Measurements from ENCODE around the gene LRRC25. TPM values are rescaled to one million over a fixed set of nuclear protein-coding genes. Genes with fewer than 3 reads are reported as not detected.

Gene LRRC25
- total RNA-seq, 3 donors from 2014 or later (not counting 1 experiment from before 2014, with no cell fraction given) = 3.9 to 28.2 (median 12.0) TPM

DNA sequence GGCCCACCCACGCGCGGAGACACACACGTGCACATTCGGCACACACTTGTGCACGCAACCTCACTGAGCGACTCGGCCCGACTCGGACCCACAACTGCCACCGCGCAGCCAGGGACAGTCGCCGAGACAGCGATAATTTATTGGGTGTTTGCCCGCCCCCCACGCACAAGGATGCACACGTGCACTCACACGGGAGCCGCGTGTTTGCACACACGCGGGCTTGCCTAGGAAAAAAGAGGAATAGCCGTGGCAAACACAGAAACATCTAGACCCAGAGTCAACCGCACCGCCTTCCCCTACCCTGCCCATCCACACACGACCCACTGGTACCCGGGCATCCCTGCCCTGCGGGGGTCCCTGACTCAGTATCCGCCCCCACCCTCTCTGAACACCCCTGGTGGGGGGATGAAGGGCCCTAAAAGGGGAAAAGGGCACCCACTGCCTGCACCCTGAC lies 20.6 kb upstream of the LRRC25 start:
- H3K4me1 ChIP-seq (ENCODE audit: control insufficient read depth, insufficient read depth, low read length) = peaks cover 83% of the 10 kb centered on the region
- H3K27me3 ChIP-seq (ENCODE audit: control insufficient read depth, insufficient read depth, low read length) = no peaks in the 10 kb centered on the region
- Mint-ChIP-seq H3K4me3 (peak overlapping the region; percentile 86), H3K9me3 (no peaks in the 10 kb centered on the region), H3K27ac (peak overlapping the region; percentile 91 to 97), H3K27me3 (ENCODE audit: low read depth in 2 of 2) (no peaks in the 10 kb centered on the region), H3K4me1 (peaks cover 66 to 82% of the 10 kb centered on the region in 2 donors), H3K36me3 (no peaks in the 10 kb centered on the region)
- TF ChIP-seq, protein P1, sequence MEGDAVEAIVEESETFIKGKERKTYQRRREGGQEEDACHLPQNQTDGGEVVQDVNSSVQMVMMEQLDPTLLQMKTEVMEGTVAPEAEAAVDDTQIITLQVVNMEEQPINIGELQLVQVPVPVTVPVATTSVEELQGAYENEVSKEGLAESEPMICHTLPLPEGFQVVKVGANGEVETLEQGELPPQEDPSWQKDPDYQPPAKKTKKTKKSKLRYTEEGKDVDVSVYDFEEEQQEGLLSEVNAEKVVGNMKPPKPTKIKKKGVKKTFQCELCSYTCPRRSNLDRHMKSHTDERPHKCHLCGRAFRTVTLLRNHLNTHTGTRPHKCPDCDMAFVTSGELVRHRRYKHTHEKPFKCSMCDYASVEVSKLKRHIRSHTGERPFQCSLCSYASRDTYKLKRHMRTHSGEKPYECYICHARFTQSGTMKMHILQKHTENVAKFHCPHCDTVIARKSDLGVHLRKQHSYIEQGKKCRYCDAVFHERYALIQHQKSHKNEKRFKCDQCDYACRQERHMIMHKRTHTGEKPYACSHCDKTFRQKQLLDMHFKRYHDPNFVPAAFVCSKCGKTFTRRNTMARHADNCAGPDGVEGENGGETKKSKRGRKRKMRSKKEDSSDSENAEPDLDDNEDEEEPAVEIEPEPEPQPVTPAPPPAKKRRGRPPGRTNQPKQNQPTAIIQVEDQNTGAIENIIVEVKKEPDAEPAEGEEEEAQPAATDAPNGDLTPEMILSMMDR (IDR thresholded peaks at IDR 0.05) = no peak
- peak overlapping the region; percentile 30 for H3K4me3 ChIP-seq (ENCODE audit: low read length)
- no peaks in the 10 kb centered on the region for H3K36me3 ChIP-seq (ENCODE audit: control insufficient read depth, insufficient read depth, low read length)
- intact Hi-C loops (cut with micrococcal nuclease) = loop anchor here (5.0 kb wide), 3 partner anchors 41 to 226 kb away; partner anchors contain the start of gene MPV17L2
- WGBS (ENCODE audit: insufficient coverage) = 6% methylated on average over 28 of the region's 30 CpGs
- no peaks in the 10 kb centered on the region for H3K9me3 ChIP-seq (ENCODE audit: control insufficient read depth, insufficient read depth, low read length)
- no peak for ATAC-seq
- peak overlapping the region; percentile 89 for H3K27ac ChIP-seq (ENCODE audit: low read length)
- peak in 1 of 2 donors; percentile 57 for DNase-seq

DNA sequence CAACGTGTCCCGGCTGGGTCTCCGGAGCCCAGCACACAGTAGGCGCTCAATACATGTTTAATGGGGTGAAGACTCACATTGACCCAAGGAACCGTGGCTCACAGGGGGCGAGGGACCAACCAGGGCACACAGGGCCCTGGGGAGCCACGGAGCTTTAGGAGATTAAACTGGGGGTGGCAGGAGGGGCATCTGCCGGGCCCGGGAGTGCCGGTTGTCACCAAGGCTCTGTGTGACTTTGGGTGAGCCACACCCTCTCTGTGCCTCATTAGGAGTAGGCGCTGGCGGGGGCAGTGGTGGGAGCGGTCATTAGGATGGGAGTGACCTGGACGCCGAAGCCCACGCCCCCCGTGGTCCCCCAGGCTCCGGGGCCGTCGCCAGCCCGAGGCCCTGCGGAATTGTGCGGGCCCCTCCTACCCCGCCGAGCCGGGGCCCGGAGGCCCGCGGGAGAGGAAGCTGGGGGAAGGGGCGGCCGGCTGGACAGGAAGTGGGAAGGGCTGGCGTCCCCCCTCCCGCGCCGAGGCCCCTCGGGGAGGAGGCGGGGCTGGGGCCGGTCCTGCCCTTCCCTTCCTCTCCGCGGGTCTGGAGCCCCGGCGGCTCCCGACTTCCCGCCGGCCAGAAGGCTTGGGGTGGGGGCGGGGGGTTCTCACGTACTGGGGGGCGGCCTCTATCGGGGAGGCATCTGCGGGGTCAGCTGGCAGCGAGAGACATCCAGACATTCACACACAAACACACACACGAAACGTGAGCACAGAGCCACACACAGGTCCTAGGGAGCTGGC lies 20.0 kb upstream of the LRRC25 start:
- Mint-ChIP-seq H3K36me3 (no peaks in the 10 kb centered on the region), H3K4me1 (peaks cover 60 to 75% of the 10 kb centered on the region in 2 donors), H3K9me3 (no peaks in the 10 kb centered on the region), H3K27me3 (ENCODE audit: low read depth in 2 of 2) (no peaks in the 10 kb centered on the region), H3K4me3 (peak overlapping the region; percentile 86), H3K27ac (peak overlapping the region; percentile 91 to 97)
- Histone ChIP-seq H3K36me3 (ENCODE audit: control insufficient read depth, insufficient read depth, low read length) (no peaks in the 10 kb centered on the region), H3K27ac (ENCODE audit: low read length) (peak overlapping the region; percentile 89), H3K4me1 (ENCODE audit: control insufficient read depth, insufficient read depth, low read length) (peaks cover 77% of the 10 kb centered on the region), H3K4me3 (ENCODE audit: low read length) (peak overlapping the region; percentile 39), H3K9me3 (ENCODE audit: control insufficient read depth, insufficient read depth, low read length) (no peaks in the 10 kb centered on the region), H3K27me3 (ENCODE audit: control insufficient read depth, insufficient read depth, low read length) (no peaks in the 10 kb centered on the region)
- TF ChIP-seq, protein P1 (IDR thresholded peaks at IDR 0.05) = no peak
- ATAC-seq = peak in 1 of 3 donors; percentile 4
- peak in 1 of 2 donors; percentile 58 for DNase-seq
- intact Hi-C loops (cut with micrococcal nuclease) = loop anchor here (5.0 kb wide), 3 partner anchors 40 to 225 kb away; partner anchors contain the start of gene MPV17L2
- under 1% methylated on average over 53 of the region's 53 CpGs for WGBS (ENCODE audit: insufficient coverage)

DNA sequence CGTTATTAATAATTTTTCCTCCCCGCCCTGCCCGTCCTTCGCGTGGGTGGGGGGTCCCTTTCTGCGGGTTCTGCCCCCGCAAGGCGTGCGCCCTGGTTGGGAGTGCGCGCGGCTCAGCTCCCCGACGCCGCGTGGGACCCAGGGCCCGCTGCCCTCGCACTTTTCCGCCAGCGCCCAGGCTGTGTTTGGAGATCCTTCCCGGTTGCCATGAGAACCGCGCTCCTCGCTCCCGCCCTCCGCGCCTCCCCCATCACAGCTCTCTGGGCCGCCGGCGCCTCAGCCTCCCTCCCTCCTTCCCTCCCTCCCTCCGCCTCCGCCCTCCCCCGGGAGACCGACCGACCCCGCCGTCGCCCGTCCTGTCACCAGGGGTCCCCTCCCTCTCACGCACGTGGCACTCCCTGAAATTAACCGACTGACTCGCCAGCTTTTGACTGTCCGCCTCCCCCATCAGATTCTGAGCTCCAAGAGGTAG lies 19.4 kb upstream of the LRRC25 start:
- H3K4me1 Mint-ChIP-seq = peaks cover 54 to 69% of the 10 kb centered on the region in 2 donors
- peak; percentile 71 to 87 for DNase-seq
- Histone ChIP-seq H3K4me3 (ENCODE audit: low read length) (peak overlapping the region; percentile 39), H3K27me3 (ENCODE audit: control insufficient read depth, insufficient read depth, low read length) (no peaks in the 10 kb centered on the region), H3K27ac (ENCODE audit: low read length) (peak overlapping the region; percentile 89), H3K36me3 (ENCODE audit: control insufficient read depth, insufficient read depth, low read length) (no peaks in the 10 kb centered on the region), H3K9me3 (ENCODE audit: control insufficient read depth, insufficient read depth, low read length) (no peaks in the 10 kb centered on the region), H3K4me1 (ENCODE audit: control insufficient read depth, insufficient read depth, low read length) (peaks cover 71% of the 10 kb centered on the region)
- no peaks in the 10 kb centered on the region for H3K9me3 Mint-ChIP-seq
- peak overlapping the region; percentile 82 to 97 for H3K27ac Mint-ChIP-seq
- no peaks in the 10 kb centered on the region for H3K27me3 Mint-ChIP-seq (ENCODE audit: low read depth in 2 of 2)
- H3K36me3 Mint-ChIP-seq = no peaks in the 10 kb centered on the region
- intact Hi-C loops (cut with micrococcal nuclease) = loop anchor here (5.0 kb wide), 3 partner anchors 40 to 225 kb away; partner anchors contain the start of gene MPV17L2
- peak overlapping the region; percentile 85 for H3K4me3 Mint-ChIP-seq
- WGBS (ENCODE audit: insufficient coverage) = 1% methylated on average over 44 of the region's 44 CpGs
- ATAC-seq = peak; percentile 31 to 50 (median 44)
- TF ChIP-seq, protein P1 (IDR thresholded peaks at IDR 0.05) = no peak

Measured in natural killer cell (primary cell).